ENCODE results near the gene LDB1. TPM values are rescaled to one million over a fixed set of nuclear protein-coding genes. Genes with fewer than 3 reads are reported as not detected.

Gene LDB1
- total and polyA plus RNA-seq, 2 of the 13 experiments (the other 11 are each of a cell fraction or from before 2014, with no cell fraction given) = 17.2 to 45.5 TPM

GRCh38 chr10:102120142-102120990, at the start of gene LDB1 (continued):
- TF ChIP-seq ZNF484 (CRISPR knock-in tag; IDR thresholded peaks at IDR 0.05; ENCODE audit: borderline replicate concordance, low read depth) (no peak), SP5 (CRISPR knock-in tag; IDR thresholded peaks at IDR 0.05; ENCODE audit: borderline replicate concordance, low read depth) (peak; percentile 41; the same call in 1 of the 2 replicates), RARA (CRISPR knock-in tag; IDR thresholded peaks at IDR 0.05) (no peak), STAT5B (CRISPR knock-in tag; IDR thresholded peaks at IDR 0.05) (no peak), DDIT3 (CRISPR knock-in tag; IDR thresholded peaks at IDR 0.05) (no peak), ZNF672 (CRISPR knock-in tag; IDR thresholded peaks at IDR 0.05) (no peak), HOXA5 (CRISPR knock-in tag; IDR thresholded peaks at IDR 0.05) (peak; percentile 56; the same call in 1 of the 2 replicates), ZNF441 (CRISPR knock-in tag; IDR thresholded peaks at IDR 0.05; ENCODE audit: borderline replicate concordance) (0 out of 2 replicates have a peak, but pooled peaks have one; percentile 47), NR2F1 (CRISPR knock-in tag; IDR thresholded peaks at IDR 0.05) (no peak), HNRNPLL (IDR thresholded peaks at IDR 0.05; ENCODE audit: low read depth, low read length, poor library complexity, severe bottlenecking) (peak; percentile 65), ZFP82 (CRISPR knock-in tag; IDR thresholded peaks at IDR 0.05; ENCODE audit: borderline replicate concordance) (no peak), SP1 (IDR thresholded peaks at IDR 0.05) (no peak), SP1 (CRISPR knock-in tag; IDR thresholded peaks at IDR 0.05) (no peak; the same call in 1 of the 2 replicates), LBX2 (CRISPR knock-in tag; IDR thresholded peaks at IDR 0.05; ENCODE audit: borderline replicate concordance) (no peak), CERS6 (CRISPR knock-in tag; IDR thresholded peaks at IDR 0.05) (no peak), MATR3 (CRISPR knock-in tag; IDR thresholded peaks at IDR 0.05) (no peak), BRD4 (CRISPR knock-in tag; IDR thresholded peaks at IDR 0.05) (no peak), ZNF788 (CRISPR knock-in tag; IDR thresholded peaks at IDR 0.05; ENCODE audit: borderline replicate concordance) (no peak; the same call in 1 of the 2 replicates), ZNF646 (CRISPR knock-in tag; IDR thresholded peaks at IDR 0.05) (peak; percentile 72; the same call in 1 of the 2 replicates), ZNF792 (CRISPR knock-in tag; IDR thresholded peaks at IDR 0.05) (0 out of 2 replicates have a peak, but pooled peaks have one; percentile 32), YEATS2 (CRISPR knock-in tag; IDR thresholded peaks at IDR 0.05; ENCODE audit: borderline replicate concordance) (no peak), SKI (IDR thresholded peaks at IDR 0.05; ENCODE audit: partially characterized antibody) (peak; percentile 42), AKAP8 (CRISPR knock-in tag; IDR thresholded peaks at IDR 0.05) (0 out of 2 replicates have a peak, but pooled peaks have one; percentile 51)
